PFSK-1 (cell line): ENCODE measurements around the gene PER1.

Experiments used
- FOXP2 ChIP-seq: optimal IDR thresholded peaks from 2 replicates; pipeline ENCODE3; 2011; ENCODE audit warnings: borderline replicate concordance, control low read depth, inconsistent platforms; ENCODE audit not compliant: insufficient read depth; ENCODE audit errors: extremely low read length, extremely low read depth
- POLR2AphosphoS5 ChIP-seq: IDR thresholded peaks from 2 replicates; pipeline ENCODE4 v1.6.1; 2012; ENCODE audit warnings: low read depth, mild to moderate bottlenecking, control low read depth, low read length, moderate library complexity
- REST ChIP-seq, 2 experiments: IDR thresholded peaks; 2 replicates each; pipeline versions ENCODE4 v1.6.1 to v1.8.0; 2011 to 2012; ENCODE audit warnings: low read depth in 2 of 2, low read length in 2 of 2, control low read depth in 1 of 2, inconsistent platforms in 1 of 2, mild to moderate bottlenecking in 1 of 2, moderate library complexity in 1 of 2; ENCODE audit not compliant: insufficient read depth in 1 of 2
- SIN3A ChIP-seq: IDR thresholded peaks from 2 replicates; pipeline ENCODE4 v1.6.1; 2012; ENCODE audit warnings: mild to moderate bottlenecking, low read length, moderate library complexity, borderline replicate concordance; ENCODE audit not compliant: insufficient read depth
- TAF1 ChIP-seq: IDR thresholded peaks from 2 replicates; pipeline ENCODE4 v1.6.1; 2012; ENCODE audit warnings: low read length, control low read depth, borderline replicate concordance; ENCODE audit not compliant: insufficient read depth

PER1 gene

GRCh38 chr17:8161289-8162232, 9.4 kb upstream of the PER1 start:
- TF ChIP-seq TAF1 (no peak), POLR2AphosphoS5 (no peak), REST (IDR thresholded peaks at IDR 0.05; ENCODE audit: insufficient read depth in 1 of 2, low read depth in 2 of 2, low read length in 2 of 2) (no peak), SIN3A (no peak)

GRCh38 chr17:8160741-8161221, 8.6 kb upstream of the PER1 start:
- TF ChIP-seq SIN3A: no peak
- TF ChIP-seq TAF1: no peak
- no peak for TF ChIP-seq REST (IDR thresholded peaks at IDR 0.05; ENCODE audit: insufficient read depth in 1 of 2, low read depth in 2 of 2, low read length in 2 of 2)
- no peak for TF ChIP-seq FOXP2
- no peak for TF ChIP-seq POLR2AphosphoS5

GRCh38 chr17:8160224-8160577, 8.0 kb upstream of the PER1 start:
- no peak for TF ChIP-seq POLR2AphosphoS5
- no peak for TF ChIP-seq FOXP2
- no peak for TF ChIP-seq SIN3A
- no peak for TF ChIP-seq REST (IDR thresholded peaks at IDR 0.05; ENCODE audit: insufficient read depth in 1 of 2, low read depth in 2 of 2, low read length in 2 of 2)
- TF ChIP-seq TAF1: no peak

GRCh38 chr17:8159459-8160223, 7.4 kb upstream of the PER1 start:
- TF ChIP-seq TAF1 (no peak), POLR2AphosphoS5 (no peak)

GRCh38 chr17:8159032-8159400, 6.8 kb upstream of the PER1 start:
- no peak for TF ChIP-seq POLR2AphosphoS5
- no peak for TF ChIP-seq SIN3A
- TF ChIP-seq TAF1: no peak
- TF ChIP-seq REST (IDR thresholded peaks at IDR 0.05; ENCODE audit: insufficient read depth in 1 of 2, low read depth in 2 of 2, low read length in 2 of 2): no peak
- TF ChIP-seq FOXP2: no peak
